K562 (cell line): Measurements from ENCODE around the gene PRRC2A. TPM values are rescaled to one million over a fixed set of nuclear protein-coding genes. Genes with fewer than 3 reads are reported as not detected.
A peak's percentile ranks its signal among the peaks of the same experiment; 100 is the strongest.

Experiments
- ATAC-seq: fragments of 200-7000 bp; cut with Tn5 transposase; 3 replicates; pipeline ENCODE4 v1.9.1; 2020; ENCODE audit warnings: moderate library complexity
- BruUV-seq: library from RNA; stranded (reverse); fragments of 400-500 nt; replicated peaks from 2 replicates; lab custom pipeline; 2021; lab: Mats Ljungman, UMichigan
- CTCF ChIA-PET: fragments of 300-600 bp; formaldehyde crosslinking; extraction: SDS; loops from one replicate; lab custom pipeline; 2021; ENCODE audit warnings: low intra/inter-chr PET ratio; lab: Yijun Ruan, JAX
- POLR2A ChIA-PET: fragments of 300-600, 350-650 bp; sonication (Branson Sonifier 250); formaldehyde crosslinking; extraction: SDS; loops from one replicate; lab custom pipeline; 2021; ENCODE audit warnings: antibody characterized with exemption, inconsistent platforms; lab: Yijun Ruan, JAX
- DNase-seq, 4 experiments: peaks; one replicate each; pipeline versions ENCODE4 v3.0.0 to v3.0.0-alpha.2; 2011 to 2018; ENCODE audit warnings: low spot score in 3 of 4, mixed read lengths in 3 of 4; ENCODE audit errors: extremely low read depth in 1 of 4
- FAIRE-seq: peaks from 2 replicates; lab custom pipeline; 2011; peaks lifted over from hg19 to GRCh38; lab: Jason Lieb, UNC
- H2AFZ ChIP-seq: 2 replicates; pipeline ENCODE4 v1.6.0; 2011; ENCODE audit warnings: low read depth, low read length, control low read depth, inconsistent platforms
- H3K27ac ChIP-seq: fragments of 200-600 bp; 3 replicates; pipeline ENCODE4 v1.8.0; 2011; ENCODE audit warnings: low read depth, mild to moderate bottlenecking, control low read depth, inconsistent platforms, low read length, moderate library complexity, mixed read lengths; ENCODE audit errors: extremely low read depth
- H3K27me3 ChIP-seq, 2 experiments: fragments of 300-600 bp in 1 of 2; 2 replicates in 1 of 2; 3 replicates in 1 of 2; pipeline versions ENCODE4 v1.6.0 to v1.8.0; 2011; ENCODE audit warnings: inconsistent platforms in 2 of 2, low read length in 2 of 2, mild to moderate bottlenecking in 1 of 2, mixed read lengths in 1 of 2, moderate library complexity in 1 of 2; ENCODE audit not compliant: control insufficient read depth in 2 of 2, insufficient read depth in 2 of 2
- H3K36me3 ChIP-seq: fragments of 300-600 bp; 3 replicates; pipeline ENCODE4 v1.8.0; 2011; ENCODE audit warnings: mild to moderate bottlenecking, low read length, inconsistent platforms; ENCODE audit not compliant: control insufficient read depth, insufficient read depth
- H3K4me1 ChIP-seq, 2 experiments: fragments of 200-600 bp in 1 of 2; replicated peaks in 1 of 2; 2 replicates in 1 of 2; 3 replicates in 1 of 2; pipeline versions ENCODE4 v1.5.1 to v1.8.0; 2011; ENCODE audit warnings: inconsistent platforms in 2 of 2, low read length in 2 of 2, mild to moderate bottlenecking in 1 of 2, mixed read lengths in 1 of 2, moderate library complexity in 1 of 2; ENCODE audit not compliant: control insufficient read depth in 2 of 2, insufficient read depth in 2 of 2
- H3K4me2 ChIP-seq: 2 replicates; pipeline ENCODE4 v1.6.1; 2011; ENCODE audit warnings: low read length, control low read depth, inconsistent platforms, mixed read lengths; ENCODE audit not compliant: insufficient read depth
- H3K4me3 ChIP-seq: fragments of 200-600 bp; sonication (generic), shearing (Covaris generic); 2 replicates; pipeline ENCODE4 v1.5.1; 2016; ENCODE audit warnings: control low read depth, inconsistent platforms
- H3K79me2 ChIP-seq: fragments of 200-600 bp; 3 replicates; pipeline ENCODE4 v1.8.0; 2011; ENCODE audit warnings: low read length, inconsistent platforms; ENCODE audit not compliant: control insufficient read depth, insufficient read depth
- H3K9ac ChIP-seq, 2 experiments: 2 replicates each; pipeline versions ENCODE4 v1.6.0 to v1.6.1; 2011; ENCODE audit warnings: low read depth in 2 of 2, low read length in 2 of 2, control low read depth in 1 of 2, inconsistent platforms in 1 of 2, mild to moderate bottlenecking in 1 of 2, mixed read lengths in 1 of 2; ENCODE audit not compliant: insufficient read depth in 1 of 2
- H3K9me1 ChIP-seq: one replicate; pipeline ENCODE4 v1.6.0; 2011; ENCODE audit warnings: inconsistent platforms, mild to moderate bottlenecking, low read length, moderate library complexity; ENCODE audit not compliant: control insufficient read depth, insufficient read depth
- H3K9me3 ChIP-seq: replicated peaks from 2 replicates; pipeline ENCODE4 v1.5.1; 2011; ENCODE audit warnings: low read depth, low read length, inconsistent platforms; ENCODE audit not compliant: control insufficient read depth, insufficient read depth
- H4K20me1 ChIP-seq: replicated peaks from 2 replicates; pipeline ENCODE4 v1.6.1; 2011; ENCODE audit warnings: low read length, inconsistent platforms, mixed read lengths; ENCODE audit not compliant: control insufficient read depth, insufficient read depth
- CTCF ChIP-seq, 3 experiments: IDR thresholded peaks in 2 of 3; conservative IDR thresholded peaks in 1 of 3; 2 replicates each; pipeline ENCODE4 v1.5.1; 2011 to 2012; ENCODE audit warnings: low read length in 3 of 3, mild to moderate bottlenecking in 3 of 3, control low read depth in 2 of 3, improper control_type of control experiment in 1 of 3, inconsistent platforms in 1 of 3, low read depth in 1 of 3, mixed read lengths in 1 of 3, moderate library complexity in 1 of 3; ENCODE audit not compliant: insufficient read depth in 2 of 3
- EP300 ChIP-seq: IDR thresholded peaks from 2 replicates; pipeline ENCODE4 v1.6.1; 2012; ENCODE audit warnings: low read length, improper control_type of control experiment
- GTF2F1 ChIP-seq: IDR thresholded peaks from 2 replicates; pipeline ENCODE4 v1.6.1; 2011; ENCODE audit warnings: low read depth, low read length, improper control_type of control experiment
- SOX6 ChIP-seq: fragments of 450-650 bp; IDR thresholded peaks from 2 replicates; pipeline ENCODE4 v1.6.1; 2014; ENCODE audit warnings: mild to moderate bottlenecking
- ZNF175 ChIP-seq: fragments of 200-800 bp; sonication (Bioruptor generic); IDR thresholded peaks from 2 replicates; pipeline ENCODE4 v1.6.1; 2016; ENCODE audit warnings: low read depth, mild to moderate bottlenecking, missing genetic modification characterization, missing compliant biosample characterization
- WGBS: fragments of 100-300 bp; shearing (Covaris generic); methylation state at CpG from one replicate; pipeline ENCODE4 v1.1.6; 2016; ENCODE audit warnings: low coverage, mixed read lengths; ENCODE audit not compliant: insufficient coverage; ENCODE audit errors: missing lambda C conversion rate; 5-methylcytosine and 5-hydroxymethylcytosine counted together
- in situ Hi-C: fragments of 300-500 bp; cut with MboI; formaldehyde crosslinking; loops from 4 replicates; pipeline ENCODE4 v1.15.0; 2018; ENCODE audit warnings: inconsistent platforms, mixed read lengths
- intact Hi-C: fragments of 100-400 bp; cut with micrococcal nuclease; formaldehyde crosslinking; loops from 2 replicates; pipeline ENCODE4 v1.14.2; 2022
- polyA plus RNA-seq, 8 experiments: library from polyadenylated mRNA; depleted of rRNA in 4 of 8; stranded (reverse) in 5 of 8; unstranded in 3 of 8; fragments of >200 nt; fragmentation: Nextera tagmentation in 2 of 8; fragmentation: Illumina TruSeq in 1 of 8; extraction: Ambion mirVana in 2 of 8; extraction: Trizol in 1 of 8; gene quantifications; 2 replicates each; pipeline versions ENCODE4 v1.2.1 to v1.2.3, GENCODE V29; 2011 to 2014; ENCODE audit warnings: inconsistent platforms in 1 of 8, missing spikeins in 1 of 8
- total RNA-seq, 7 experiments: library from RNA; depleted of rRNA in 6 of 7; stranded (reverse); fragments of >200 nt in 6 of 7; fragmentation: Illumina TruSeq in 2 of 7; extraction: Trizol in 2 of 7; gene quantifications; 2 replicates each; pipeline versions ENCODE4 v1.2.1 to v1.2.3, GENCODE V29; 2011 to 2021; ENCODE audit warnings: low replicate concordance in 1 of 7

PRRC2A gene
- total and polyA plus RNA-seq, 9 of the 15 experiments (the other 6 are each of a cell fraction or from before 2014, with no cell fraction given), result 1.0 to 332 (median 63.0) TPM

- peak; percentile 68 to 81 (median 71) for TF ChIP-seq CTCF (IDR thresholded peaks at IDR 0.05 in 2 of 3, conservative IDR thresholded peaks at IDR 0.05 in 1 of 3; ENCODE audit: insufficient read depth in 2 of 3, low read depth in 1 of 3, low read length in 3 of 3)
- no peak for TF ChIP-seq ZNF175 (CRISPR knock-in tag)
Observed at GRCh38 chr6:31597006-31597405, 23.5 kb upstream of the PRRC2A start (continued).

- Histone ChIP-seq H3K4me3 (no peak overlapping the region), H2AFZ (peak overlapping the region; percentile 13; the same call in 1 of the 2 replicates), H3K79me2 (no peaks in the 10 kb centered on the region), H3K9me1 (no peaks in the 10 kb centered on the region), H3K4me2 (no peak overlapping the region), H3K36me3 (no peaks in the 10 kb centered on the region), H3K27ac (no peak overlapping the region), H3K27me3 (no peaks in the 10 kb centered on the region), H4K20me1 (no peaks in the 10 kb centered on the region), H3K4me1 (peaks cover 8 to 14% of the 10 kb centered on the region in 2 experiments; a peak in 4 of 5 replicates), H3K9ac (no peak overlapping the region), H3K9me3 (no peaks in the 10 kb centered on the region)
- no peak for ATAC-seq
- intact Hi-C loops (no loop called here), in situ Hi-C loops (no loop called here)
- no peak for DNase-seq
- no TSS peak for BruUV-seq
- TF ChIP-seq EP300 (no peak), GTF2F1 (no peak), SOX6 (peak; percentile 59; the same call in 1 of the 2 replicates)
- ChIA-PET CTCF (no interaction called here), POLR2A (interaction anchor here (0.6 to 1.4 kb wide), 6 partner anchors 20 to 1664 kb away, joined by 3 to 5 read pairs (median 3); partner anchors contain the start of genes ABHD16A, DDX39B, RPS18 and VPS52)
- 29% methylated on average over 1 of the region's 1 CpG for WGBS
- no peak for FAIRE-seq
Observed at GRCh38 chr6:31607317-31607716, 13.2 kb upstream of the PRRC2A start.
